Fibroblast of the aortic adventitia (primary cell): ENCODE results near the gene TEKT5. TPM values are rescaled to one million over a fixed set of nuclear protein-coding genes. Genes with fewer than 3 reads are reported as not detected.
"Not testable (repeated sequence)": the region's sequence is repeated elsewhere in the genome, so short reads cannot be mapped to it uniquely, and the experiment has no call there.

Experiments used
- DNase-seq: peaks from one replicate; pipeline ENCODE4 v3.0.0-alpha.2; 2010; ENCODE audit warnings: low read depth
- H3K4me3 ChIP-seq: 2 replicates; pipeline ENCODE4 v1.5.1; 2011; ENCODE audit warnings: low read depth, mild to moderate bottlenecking, control low read depth, low read length, moderate library complexity
- CTCF ChIP-seq: IDR thresholded peaks from 2 replicates; pipeline ENCODE4 v1.5.1; 2011; ENCODE audit warnings: mild to moderate bottlenecking, low read length, control low read depth, inconsistent platforms; ENCODE audit not compliant: insufficient read depth
- total RNA-seq: library from RNA; depleted of rRNA; stranded (reverse); fragments of >200 nt; gene quantifications from 2 replicates; pipeline ENCODE4 v1.2.3, GENCODE V29; 2012; ENCODE audit warnings: low replicate concordance

The TEKT5 gene
- total RNA-seq, 1 donor, result 0.09 TPM

- DNase-seq, result no peak
- no peak for TF ChIP-seq CTCF
- H3K4me3 ChIP-seq, result no peak overlapping the region
Measured at GRCh38 chr16:10635365-10636021, 59.2 kb downstream of the TEKT5 start.

DNA sequence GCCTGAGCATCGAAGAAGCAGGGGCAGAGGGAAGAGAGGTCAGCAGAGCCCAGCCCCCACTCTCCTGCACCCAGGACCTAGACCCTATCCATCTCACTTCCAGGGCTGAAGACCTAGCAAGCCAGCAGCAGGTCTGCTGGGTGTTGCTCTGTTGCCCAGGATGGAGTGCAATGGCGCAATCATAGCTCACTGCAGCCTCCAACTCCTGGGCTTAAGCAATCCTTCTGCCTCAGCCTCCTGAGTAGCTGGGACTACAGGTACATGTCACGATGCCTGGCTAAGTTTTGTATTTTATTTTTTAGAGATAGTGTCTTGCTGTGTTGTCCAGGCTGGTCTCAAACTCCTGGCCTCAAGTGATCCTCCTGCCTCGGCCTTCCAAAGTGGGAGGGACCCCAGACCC lies 61.3 kb downstream of the TEKT5 start:
- DNase-seq, result not testable (repeated sequence)

GRCh38 chr16:10631886-10632285 lies 62.8 kb downstream of the TEKT5 start:
- no peak overlapping the region for H3K4me3 ChIP-seq
- no peak for TF ChIP-seq CTCF
- DNase-seq, result no peak

More for the DNA sequence above, 61.3 kb downstream of the TEKT5 start:
- H3K4me3 ChIP-seq, result not testable (repeated sequence)

DNA sequence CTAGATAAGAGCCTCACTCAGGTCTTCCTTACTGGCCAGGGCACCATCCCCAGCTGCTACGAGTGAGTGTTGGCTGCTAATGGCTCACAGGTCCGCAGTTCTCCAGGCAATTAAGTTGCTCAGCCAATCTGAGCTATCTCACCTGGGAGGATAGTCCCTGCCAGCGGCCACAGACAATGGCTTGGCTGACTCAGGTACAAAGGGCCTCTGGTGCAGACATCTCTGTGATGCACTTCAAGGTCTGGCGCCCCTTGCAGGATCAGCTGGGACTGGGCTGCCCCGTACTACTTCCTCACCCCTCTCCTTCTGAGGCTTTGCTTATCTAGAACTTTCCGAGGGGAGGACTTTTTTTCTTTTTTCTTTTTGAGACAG lies 65.2 kb downstream of the TEKT5 start:
- no peak overlapping the region for H3K4me3 ChIP-seq
- no peak for DNase-seq
- no peak for TF ChIP-seq CTCF

GRCh38 chr16:10625595-10626357 lies 69.0 kb downstream of the TEKT5 start:
- peak; percentile 10 for DNase-seq
- TF ChIP-seq CTCF, result no peak
- no peak overlapping the region for H3K4me3 ChIP-seq

- no peak overlapping the region for H3K4me3 ChIP-seq
- TF ChIP-seq CTCF, result no peak
- no peak for DNase-seq
Measured at GRCh38 chr16:10624527-10624926, 70.2 kb downstream of the TEKT5 start.

DNA sequence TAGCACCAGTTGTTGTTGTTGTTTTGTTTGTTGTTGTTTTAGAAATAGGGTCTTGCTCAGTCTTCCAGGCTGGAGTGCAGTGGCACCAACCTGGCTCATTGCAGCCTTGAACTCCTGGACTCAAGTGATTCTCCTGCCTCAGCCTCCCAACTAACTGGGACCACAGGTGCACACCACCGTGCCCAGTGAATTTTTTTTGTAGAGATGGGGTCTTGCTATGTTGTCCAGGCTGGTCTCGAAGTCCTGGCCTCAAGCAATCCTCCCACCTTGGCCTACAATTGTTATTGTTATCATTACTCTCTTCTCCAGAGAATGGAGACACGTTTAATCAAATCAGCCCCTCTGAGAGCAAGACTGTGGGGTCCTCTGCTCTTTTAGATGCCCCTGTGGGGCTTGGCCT lies 71.7 kb downstream of the TEKT5 start:
- DNase-seq, result no peak
- no peak overlapping the region for H3K4me3 ChIP-seq
- no peak for TF ChIP-seq CTCF
